CD4-positive, CD25-positive, alpha-beta regulatory T cell (primary cell): Measurements from ENCODE around the gene RNF150. TPM values are rescaled to one million over a fixed set of nuclear protein-coding genes. Genes with fewer than 3 reads are reported as not detected.
"Not testable (repeated sequence)": the region's sequence is repeated elsewhere in the genome, so short reads cannot be mapped to it uniquely, and the experiment has no call there.

Source experiments
- ATAC-seq, 2 donors: fragments of 150-1000 bp; cut with Tn5 transposase; one replicate each; pipeline ENCODE4 v1.10.0; 2021; ENCODE audit warnings: low read depth in 2 of 2, moderate number of reproducible peaks in 2 of 2, moderate library complexity in 1 of 2
- DNase-seq, 3 donors: peaks; one replicate each; pipeline versions ENCODE4 v3.0.0 to v3.0.0-alpha.2; 2012 to 2022; ENCODE audit warnings: mixed read lengths in 1 of 3
- H3K27ac ChIP-seq: one replicate; pipeline ENCODE4 v1.7.0; 2013; ENCODE audit warnings: mild to moderate bottlenecking, low read length; ENCODE audit not compliant: insufficient read depth, poor library complexity, severe bottlenecking
- H3K27me3 ChIP-seq: one replicate; pipeline ENCODE4 v1.7.0; 2013; ENCODE audit warnings: low read length; ENCODE audit not compliant: control insufficient read depth, insufficient read depth
- H3K36me3 ChIP-seq: one replicate; pipeline ENCODE4 v1.7.0; 2013; ENCODE audit warnings: mild to moderate bottlenecking, low read length, moderate library complexity; ENCODE audit not compliant: control insufficient read depth, insufficient read depth
- H3K4me1 ChIP-seq: 2 replicates; pipeline ENCODE4 v1.7.0; 2013; ENCODE audit warnings: mild to moderate bottlenecking, low read length; ENCODE audit not compliant: insufficient read depth, control insufficient read depth, poor library complexity, severe bottlenecking
- H3K4me3 ChIP-seq: one replicate; pipeline ENCODE4 v1.7.0; 2013; ENCODE audit warnings: low read depth, mild to moderate bottlenecking, low read length, moderate library complexity
- H3K9me3 ChIP-seq, 2 experiments: 1 replicate in 1 of 2; 2 replicates in 1 of 2; pipeline ENCODE4 v1.7.0; 2013; ENCODE audit warnings: low read length in 2 of 2, mild to moderate bottlenecking in 1 of 2, moderate library complexity in 1 of 2; ENCODE audit not compliant: control insufficient read depth in 2 of 2
- H3K27ac Mint-ChIP-seq, 3 donors: one replicate each; pipeline ENCODE4 v1.8.0; 2020 to 2022; ENCODE audit warnings: mild to moderate bottlenecking in 3 of 3, mixed read lengths in 3 of 3, moderate library complexity in 2 of 3
- H3K27me3 Mint-ChIP-seq: one replicate; pipeline ENCODE4 v1.8.0; 2022; ENCODE audit warnings: mild to moderate bottlenecking, mixed read lengths
- H3K36me3 Mint-ChIP-seq: one replicate; pipeline ENCODE4 v1.8.0; 2020; ENCODE audit warnings: mixed read lengths
- H3K4me1 Mint-ChIP-seq, 4 donors: one replicate each; pipeline ENCODE4 v1.8.0; 2020 to 2022; ENCODE audit warnings: mixed read lengths in 4 of 4, mild to moderate bottlenecking in 1 of 4
- H3K4me3 Mint-ChIP-seq, 4 donors: one replicate each; pipeline ENCODE4 v1.8.0; 2020 to 2022; ENCODE audit warnings: mild to moderate bottlenecking in 4 of 4, mixed read lengths in 4 of 4, moderate library complexity in 3 of 4
- H3K9me3 Mint-ChIP-seq, 7 donors: one replicate each; pipeline ENCODE4 v1.8.0; 2020 to 2022; ENCODE audit warnings: mixed read lengths in 7 of 7, mild to moderate bottlenecking in 3 of 7, moderate library complexity in 2 of 7
- polyA plus RNA-seq, 4 donors: library from polyadenylated mRNA; unstranded; fragments of 300-500 nt; fragmentation: Illumina TruSeq; gene quantifications; one replicate each; pipeline ENCODE4 v1.2.3, GENCODE V29; 2021
- total RNA-seq: library from RNA; stranded (reverse); gene quantifications from one replicate; pipeline ENCODE4 v1.2.3, GENCODE V29; 2022

RNF150 gene
- total and polyA plus RNA-seq, 5 donors from 2014 or later = 0.07 TPM; not detected in 4

DNA sequence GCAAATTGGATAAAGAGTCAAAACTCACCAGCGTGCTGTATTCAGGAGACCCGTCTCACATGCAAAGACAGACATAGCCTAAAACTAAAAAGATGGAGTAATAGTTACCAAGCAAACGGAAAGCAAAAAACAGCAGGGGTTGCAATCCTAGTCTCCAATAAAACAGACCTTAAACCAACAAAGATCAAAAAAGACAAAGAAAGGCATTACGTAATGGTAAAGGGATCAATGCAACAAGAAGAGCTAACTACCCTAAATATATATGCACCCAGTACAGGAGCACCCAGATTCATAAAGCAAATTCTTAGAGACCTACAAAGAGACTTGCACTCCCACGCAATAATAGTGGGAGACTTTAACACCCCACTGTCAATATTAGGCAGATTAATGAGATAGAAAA lies 31.7 kb upstream of the RNF150 start:
- not testable (repeated sequence) for H3K4me1 Mint-ChIP-seq, H3K27ac ChIP-seq, H3K4me1 ChIP-seq, ATAC-seq, H3K27me3 ChIP-seq, H3K4me3 Mint-ChIP-seq, H3K27me3 Mint-ChIP-seq, H3K36me3 Mint-ChIP-seq, H3K27ac Mint-ChIP-seq, H3K36me3 ChIP-seq, H3K4me3 ChIP-seq, H3K9me3 ChIP-seq, H3K9me3 Mint-ChIP-seq, DNase-seq

DNA sequence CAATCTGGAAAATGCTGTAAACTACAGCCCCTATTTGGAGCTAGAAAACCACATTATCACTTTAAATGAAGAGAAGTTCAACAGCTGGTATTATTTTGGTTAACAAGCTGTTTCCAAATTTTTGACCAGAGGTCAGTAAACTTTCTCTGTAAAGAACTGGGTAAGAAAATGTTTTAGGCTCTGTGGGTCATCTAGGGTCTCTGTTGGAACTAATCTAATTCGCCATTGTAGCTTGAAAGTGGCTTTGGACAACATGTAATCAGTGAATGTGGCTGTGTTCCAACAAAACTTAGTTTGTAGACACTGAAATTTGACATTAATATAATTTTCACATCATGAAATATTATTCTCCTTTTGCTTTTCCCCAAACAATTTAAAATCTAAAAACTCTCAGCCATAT lies 25.8 kb upstream of the RNF150 start:
- H3K4me1 Mint-ChIP-seq = no peaks in the 10 kb centered on the region
- ATAC-seq = no peak

DNA sequence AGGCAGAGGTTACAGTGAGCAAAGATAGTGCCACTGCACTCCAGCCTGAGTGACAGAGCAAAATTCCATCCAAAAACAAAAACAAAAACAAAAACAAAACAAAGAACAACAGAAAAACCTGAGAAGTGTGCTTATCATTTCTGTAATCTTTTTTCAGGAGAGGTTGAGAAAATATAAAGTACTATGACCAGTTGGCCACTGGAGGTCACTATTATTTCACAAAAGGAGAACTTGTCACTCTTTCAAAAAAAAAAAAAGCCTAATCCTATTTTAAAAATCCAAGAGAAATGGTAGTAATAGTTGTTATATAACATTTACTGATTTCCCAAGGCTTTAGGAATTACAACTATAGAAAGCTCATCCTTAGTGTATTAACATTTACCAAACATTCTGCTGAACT lies 24.9 kb upstream of the RNF150 start:
- DNase-seq = peak in 1 of 3 donors; percentile 22
- Mint-ChIP-seq H3K4me1 (no peaks in the 10 kb centered on the region), H3K9me3 (peaks cover 0 to 3% (median 0%) of the 10 kb centered on the region in 7 donors), H3K27ac (no peak overlapping the region), H3K4me3 (no peak overlapping the region), H3K27me3 (peaks cover 9% of the 10 kb centered on the region), H3K36me3 (no peaks in the 10 kb centered on the region)
- Histone ChIP-seq H3K27ac (no peak overlapping the region), H3K4me3 (no peak overlapping the region), H3K27me3 (no peaks in the 10 kb centered on the region), H3K4me1 (no peaks in the 10 kb centered on the region), H3K9me3 (no peaks in the 10 kb centered on the region), H3K36me3 (no peaks in the 10 kb centered on the region)
- ATAC-seq = no peak

More for the DNA sequence above, 25.8 kb upstream of the RNF150 start:
- Histone ChIP-seq H3K4me1 (no peaks in the 10 kb centered on the region), H3K36me3 (no peaks in the 10 kb centered on the region), H3K9me3 (no peaks in the 10 kb centered on the region), H3K27me3 (no peaks in the 10 kb centered on the region), H3K4me3 (no peak overlapping the region), H3K27ac (no peak overlapping the region)
- Mint-ChIP-seq H3K4me3 (no peak overlapping the region), H3K27ac (no peak overlapping the region), H3K27me3 (peaks cover 17% of the 10 kb centered on the region), H3K9me3 (peaks cover 0 to 3% (median 0%) of the 10 kb centered on the region in 7 donors), H3K36me3 (no peaks in the 10 kb centered on the region)
- DNase-seq = no peak

DNA sequence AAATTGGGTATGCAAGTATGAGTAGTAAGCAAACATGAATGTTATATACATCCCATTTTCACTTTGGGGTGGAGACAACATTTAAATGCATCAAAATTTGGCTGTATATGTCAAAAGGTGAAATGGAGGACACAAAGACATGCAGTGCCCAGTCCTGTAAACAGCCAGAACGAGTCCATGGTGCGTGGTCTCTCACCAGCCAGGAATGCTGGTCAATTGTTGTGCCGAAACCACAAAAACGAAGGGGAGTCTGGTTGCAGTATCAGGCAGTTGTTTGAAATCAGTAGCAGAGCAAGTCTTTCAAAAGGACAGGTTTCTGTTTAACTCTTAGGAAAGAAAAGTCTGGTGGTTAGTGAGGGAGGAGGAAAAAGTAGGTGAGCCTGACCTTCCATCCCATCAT lies 22.3 kb upstream of the RNF150 start:
- Histone ChIP-seq H3K27me3 (no peaks in the 10 kb centered on the region), H3K9me3 (no peaks in the 10 kb centered on the region), H3K36me3 (no peaks in the 10 kb centered on the region), H3K4me1 (no peaks in the 10 kb centered on the region), H3K27ac (no peak overlapping the region), H3K4me3 (no peak overlapping the region)
- Mint-ChIP-seq H3K4me1 (no peaks in the 10 kb centered on the region), H3K9me3 (no peaks in the 10 kb centered on the region), H3K36me3 (no peaks in the 10 kb centered on the region), H3K27me3 (peaks cover 9% of the 10 kb centered on the region), H3K27ac (no peak overlapping the region), H3K4me3 (no peak overlapping the region)
- ATAC-seq (no peak), DNase-seq (no peak)

DNA sequence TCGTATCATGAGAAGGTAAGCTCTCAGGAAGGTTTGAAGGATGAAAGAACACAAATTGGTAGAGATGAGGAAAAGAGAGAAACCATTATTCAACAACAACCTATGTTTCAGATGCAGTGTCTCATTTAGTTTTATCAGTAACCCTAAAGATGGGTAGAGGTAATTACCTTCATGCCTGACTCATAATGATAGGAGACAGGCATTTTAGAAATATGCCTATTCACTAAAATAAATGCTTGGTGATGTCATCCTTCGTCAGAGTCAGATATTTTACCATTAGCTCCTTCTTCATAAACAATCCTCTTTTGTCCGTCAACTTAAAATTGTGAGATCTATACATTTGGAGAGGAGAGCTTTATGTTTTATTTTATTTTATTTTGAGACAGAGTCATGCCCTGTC lies 21.5 kb upstream of the RNF150 start:
- Histone ChIP-seq H3K4me1 (no peaks in the 10 kb centered on the region), H3K9me3 (no peaks in the 10 kb centered on the region), H3K4me3 (no peak overlapping the region), H3K27me3 (no peaks in the 10 kb centered on the region), H3K36me3 (no peaks in the 10 kb centered on the region), H3K27ac (no peak overlapping the region)
- Mint-ChIP-seq H3K9me3 (no peaks in the 10 kb centered on the region), H3K27ac (no peak overlapping the region), H3K36me3 (no peaks in the 10 kb centered on the region), H3K27me3 (peaks cover 9% of the 10 kb centered on the region), H3K4me3 (no peak overlapping the region), H3K4me1 (no peaks in the 10 kb centered on the region)
- ATAC-seq (no peak), DNase-seq (no peak)

DNA sequence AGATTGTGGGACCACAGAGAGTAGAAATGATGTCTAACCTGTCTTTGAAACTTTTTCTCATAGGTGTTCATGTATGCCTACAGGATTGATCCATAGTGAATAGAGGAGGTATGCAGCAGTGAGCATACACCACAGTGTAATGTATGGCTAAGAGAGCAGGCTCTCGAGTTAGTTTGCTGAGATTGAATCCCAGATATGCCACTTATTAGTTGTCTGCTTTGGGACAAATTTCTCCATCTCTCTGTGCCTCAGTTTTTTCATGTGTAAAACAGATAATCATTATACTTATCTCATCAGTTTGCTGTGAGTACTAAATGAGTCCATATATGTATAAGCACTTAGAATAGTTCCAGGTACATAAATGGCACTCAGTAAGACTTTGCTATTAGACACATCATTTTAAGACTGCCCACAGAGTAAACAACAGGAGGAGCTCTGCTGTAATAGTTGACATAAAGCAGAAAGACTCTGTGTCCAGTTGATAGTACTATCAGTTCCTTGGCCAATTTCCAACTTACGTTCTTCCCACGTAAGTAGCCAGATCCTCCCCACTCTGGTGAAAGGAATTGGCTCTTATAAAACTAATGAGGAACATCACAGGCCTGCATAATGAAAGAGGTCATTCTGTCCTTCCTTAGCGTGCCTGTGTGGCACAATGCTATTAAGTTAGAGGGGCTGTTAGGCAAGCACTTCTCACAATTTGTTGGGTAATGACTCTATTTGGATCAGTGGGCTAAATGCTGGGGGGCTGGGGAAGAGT lies 20.7 kb upstream of the RNF150 start:
- Mint-ChIP-seq H3K36me3 (no peaks in the 10 kb centered on the region), H3K27me3 (peaks cover 5% of the 10 kb centered on the region), H3K27ac (no peak overlapping the region), H3K4me3 (no peak overlapping the region), H3K9me3 (no peaks in the 10 kb centered on the region), H3K4me1 (no peaks in the 10 kb centered on the region)
- Histone ChIP-seq H3K27ac (no peak overlapping the region), H3K27me3 (no peaks in the 10 kb centered on the region), H3K9me3 (no peaks in the 10 kb centered on the region), H3K36me3 (no peaks in the 10 kb centered on the region), H3K4me1 (no peaks in the 10 kb centered on the region), H3K4me3 (no peak overlapping the region)
- ATAC-seq = no peak
- no peak for DNase-seq

DNA sequence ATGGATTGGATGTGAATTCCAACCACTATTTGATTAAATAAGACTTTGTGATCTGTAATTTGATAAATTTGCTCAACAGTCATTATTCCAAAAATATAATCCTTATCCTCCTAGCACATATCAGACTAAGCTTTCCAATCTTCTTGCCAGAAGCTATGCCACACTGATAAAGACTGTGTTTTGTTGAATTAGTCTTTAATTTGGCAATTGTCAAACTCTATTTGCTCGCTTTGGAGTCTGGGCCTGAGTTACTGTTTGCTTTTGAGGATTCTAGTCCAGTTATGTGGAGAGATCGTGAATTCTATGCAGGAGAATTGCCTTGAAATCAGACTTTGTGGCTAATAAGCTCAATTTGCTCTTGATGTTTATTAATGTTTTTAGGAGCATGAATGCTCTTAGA lies 10.9 kb upstream of the RNF150 start:
- Histone ChIP-seq H3K4me1 (no peaks in the 10 kb centered on the region), H3K27me3 (peaks cover 2% of the 10 kb centered on the region), H3K27ac (no peak overlapping the region), H3K4me3 (no peak overlapping the region), H3K36me3 (no peaks in the 10 kb centered on the region), H3K9me3 (no peaks in the 10 kb centered on the region)
- Mint-ChIP-seq H3K4me3 (no peak overlapping the region), H3K27ac (no peak overlapping the region), H3K36me3 (no peaks in the 10 kb centered on the region), H3K27me3 (peaks cover 4% of the 10 kb centered on the region), H3K4me1 (no peaks in the 10 kb centered on the region), H3K9me3 (peaks cover 0 to 2% (median 0%) of the 10 kb centered on the region in 7 donors)
- ATAC-seq (no peak), DNase-seq (no peak)

DNA sequence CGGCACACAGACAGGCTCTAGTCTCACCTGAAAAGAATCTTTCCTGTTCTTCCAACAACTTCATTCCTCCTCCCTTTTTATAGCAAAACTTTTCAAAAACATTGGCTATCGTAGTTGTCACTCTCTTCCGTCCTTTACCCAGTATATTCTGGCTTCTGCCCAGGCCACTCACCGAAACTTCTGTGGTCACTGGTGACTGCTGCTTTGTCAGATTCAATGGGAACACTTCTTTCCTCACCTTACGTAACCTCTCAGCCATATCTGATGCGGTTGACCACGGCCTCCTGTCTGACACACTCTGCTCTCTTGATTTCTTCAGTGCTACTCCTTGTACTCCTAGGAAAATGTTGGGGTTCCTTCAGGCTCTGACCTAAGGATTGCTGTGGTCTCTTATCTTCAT lies 9.2 kb upstream of the RNF150 start:
- H3K27ac Mint-ChIP-seq = no peak overlapping the region

More for the DNA sequence above, 9.2 kb upstream of the RNF150 start:
- Mint-ChIP-seq H3K4me1 (no peaks in the 10 kb centered on the region), H3K9me3 (no peaks in the 10 kb centered on the region), H3K27me3 (peaks cover 5% of the 10 kb centered on the region), H3K4me3 (no peak overlapping the region), H3K36me3 (no peaks in the 10 kb centered on the region)
- ATAC-seq = no peak
- peaks cover 2% of the 10 kb centered on the region for H3K27me3 ChIP-seq
- no peak for DNase-seq
- no peaks in the 10 kb centered on the region for H3K4me1 ChIP-seq
- H3K36me3 ChIP-seq = no peaks in the 10 kb centered on the region
- no peaks in the 10 kb centered on the region for H3K9me3 ChIP-seq
- no peak overlapping the region for H3K4me3 ChIP-seq
- H3K27ac ChIP-seq = no peak overlapping the region
